SHP77 (cell line): ENCODE results near the gene HINFP.
"Not testable (repeated sequence)": the region's sequence is repeated elsewhere in the genome, so short reads cannot be mapped to it uniquely, and the experiment has no call there.

Experiments
- DNase-seq, 2 experiments: peaks; one replicate each; lab custom pipeline; 2025; lab: John Stamatoyannopoulos, UW

Gene HINFP

GRCh38 chr11:119117004-119117706 lies 4.2 kb upstream of the HINFP start:
- DNase-seq = no peak

- DNase-seq = no peak
Measured at GRCh38 chr11:119118227-119118626, 3.2 kb upstream of the HINFP start.

- no peak for DNase-seq
Measured at GRCh38 chr11:119118946-119119345, 2.4 kb upstream of the HINFP start.

- DNase-seq = peak in 1 of 2 experiments; percentile 21
Measured at GRCh38 chr11:119120639-119121007, 757 bp upstream of the HINFP start.

GRCh38 chr11:119121811-119122124 lies 388 bp downstream of the HINFP start:
- DNase-seq = no peak

GRCh38 chr11:119125821-119126220 lies 4.4 kb downstream of the HINFP start:
- DNase-seq = no peak

GRCh38 chr11:119126675-119127268 lies 5.4 kb downstream of the HINFP start:
- DNase-seq = no peak

- no peak for DNase-seq
Measured at GRCh38 chr11:119130662-119131061, 9.3 kb downstream of the HINFP start.

- no peak for DNase-seq
Measured at GRCh38 chr11:119134389-119134978, 13.1 kb downstream of the HINFP start.

- DNase-seq = not testable (repeated sequence)
Measured at GRCh38 chr11:119139276-119139675, 17.9 kb downstream of the HINFP start.

- DNase-seq = peak; percentile 60 to 79
Measured at GRCh38 chr11:119144825-119145486, 23.6 kb downstream of the HINFP start.

GRCh38 chr11:119145551-119145950 lies 24.2 kb downstream of the HINFP start:
- DNase-seq = no peak

- no peak for DNase-seq
Measured at GRCh38 chr11:119147604-119148333, 26.4 kb downstream of the HINFP start.

- no peak for DNase-seq
Measured at GRCh38 chr11:119148720-119149017, 27.3 kb downstream of the HINFP start.

- no peak for DNase-seq
Measured at GRCh38 chr11:119149018-119149785, 27.8 kb downstream of the HINFP start, which contains the start of gene ABCG4. Gene ABCG4 (plus strand): TSS chr11:119149052. CDS start chr11:119149966, 914 bp downstream.

- DNase-seq = no peak
Measured at GRCh38 chr11:119149786-119150275, 28.5 kb downstream of the HINFP start.

- no peak for DNase-seq
Measured at GRCh38 chr11:119152043-119152442, 30.7 kb downstream of the HINFP start.

- no peak for DNase-seq
Measured at GRCh38 chr11:119152604-119153003, 31.2 kb downstream of the HINFP start.

- no peak for DNase-seq
Measured at GRCh38 chr11:119153049-119153818, 31.9 kb downstream of the HINFP start.

GRCh38 chr11:119154178-119154577 lies 32.8 kb downstream of the HINFP start:
- DNase-seq = no peak
